Erythroblast (primary cell): ENCODE data around the gene IRAK1BP1.

Source experiments
- GATA1 ChIP-seq: IDR thresholded peaks from 2 replicates; pipeline ENCODE4 v1.6.1; 2011; ENCODE audit warnings: low read depth, mild to moderate bottlenecking, control low read depth, low read length, moderate library complexity
- POLR2A ChIP-seq: IDR thresholded peaks from 2 replicates; pipeline ENCODE4 v1.6.1; 2011; ENCODE audit warnings: mild to moderate bottlenecking, low read length

DNA sequence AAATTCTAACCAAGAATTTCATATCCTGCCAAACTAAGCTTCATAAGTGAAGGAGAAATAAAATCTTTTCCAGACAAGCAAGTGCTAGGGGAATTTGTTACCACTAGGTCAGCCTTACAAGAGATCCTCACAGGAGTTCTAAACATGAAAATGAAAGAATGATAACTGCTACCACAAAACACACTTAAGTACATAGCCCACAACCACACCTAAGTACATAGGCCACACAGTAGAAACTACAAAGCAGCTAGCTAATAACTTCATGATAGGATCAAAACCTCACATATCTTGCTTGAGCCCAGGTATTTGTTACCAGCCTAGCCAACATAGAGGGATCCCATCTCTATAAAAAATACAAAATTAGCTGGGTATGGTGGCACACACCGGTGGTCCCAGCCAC lies 50.4 kb downstream of the IRAK1BP1 start:
- TF ChIP-seq POLR2A: no peak
- TF ChIP-seq GATA1: no peak
